Stimulated activated CD4-positive, alpha-beta T cell treated with anti-CD3 and anti-CD28 coated beads, Interleukin-12 subunit alpha, Interleukin-12 subunit beta, amount 100 ng/mL, for 4 hours (primary cell): Measurements from ENCODE around the gene MAP1B.

Source experiments
- DNase-seq: peaks from one replicate; pipeline ENCODE4 v3.0.0-alpha.2; 2020

The MAP1B gene

GRCh38 chr5:72231991-72232703, 124.9 kb downstream of the MAP1B start:
- DNase-seq, result no peak

DNA sequence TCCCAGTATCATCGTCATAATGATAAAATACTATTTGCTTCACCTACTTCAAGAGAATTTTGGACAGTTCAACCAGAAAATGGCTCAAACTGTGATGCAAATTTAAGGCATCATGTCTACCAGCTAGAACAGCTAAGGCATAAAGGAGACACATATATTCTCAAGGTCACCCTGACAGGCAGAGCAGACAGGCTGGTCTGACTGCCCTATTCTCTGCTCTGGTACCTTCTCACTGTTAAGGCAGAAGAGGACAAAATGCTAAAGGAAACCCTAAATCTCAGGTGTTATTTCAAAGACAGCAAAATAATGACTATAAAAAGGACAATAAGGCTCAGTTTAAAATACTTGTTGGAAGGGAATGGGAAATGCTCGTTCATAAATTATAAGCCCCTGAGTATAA, 125.6 kb downstream of the MAP1B start:
- no peak for DNase-seq

DNA sequence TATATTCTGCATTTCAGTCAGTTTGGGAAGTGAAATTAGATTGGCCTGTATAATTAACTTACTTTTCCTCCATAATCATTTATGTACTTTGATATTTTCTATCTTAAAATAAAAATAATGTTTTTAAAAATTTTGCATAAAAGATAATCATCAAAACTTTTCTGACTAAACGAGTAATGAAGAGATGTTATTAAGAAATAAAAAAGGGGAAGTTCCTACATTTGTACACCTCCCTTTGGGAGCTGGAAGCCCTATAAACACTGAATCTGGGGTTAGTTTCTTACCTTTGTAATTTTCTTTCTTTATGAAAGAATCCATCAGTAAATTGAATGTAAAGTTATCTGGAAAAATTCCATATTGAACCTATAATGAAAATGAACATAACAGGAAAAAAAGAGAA, 126.6 kb downstream of the MAP1B start:
- DNase-seq, result no peak

- DNase-seq, result no peak
These were observed 127.0 kb downstream of the MAP1B start for GRCh38 chr5:72234265-72234700.

GRCh38 chr5:72234868-72235267, 127.6 kb downstream of the MAP1B start:
- DNase-seq, result no peak

DNA sequence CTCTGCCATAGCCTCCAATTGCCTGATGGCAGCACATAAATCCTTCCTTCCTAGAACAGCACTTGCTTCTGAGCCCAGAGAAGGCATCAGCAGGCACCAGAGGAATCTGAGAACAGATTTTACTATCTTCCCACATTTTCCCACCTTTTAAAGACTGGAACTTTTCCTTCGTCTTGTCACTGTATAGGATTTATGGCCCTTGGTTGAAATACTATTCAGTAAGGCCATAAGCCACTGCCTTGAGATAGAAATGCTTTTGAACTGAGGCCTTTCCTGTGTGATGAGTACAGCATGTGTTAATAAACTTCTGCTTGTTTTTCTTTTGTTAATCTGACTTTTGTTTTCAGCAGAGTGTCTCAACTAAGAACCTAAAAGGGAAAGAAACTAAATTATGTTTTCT, 128.4 kb downstream of the MAP1B start:
- no peak for DNase-seq

GRCh38 chr5:72237415-72237814, 130.1 kb downstream of the MAP1B start:
- no peak for DNase-seq

- no peak for DNase-seq
These were observed 130.6 kb downstream of the MAP1B start for GRCh38 chr5:72237879-72238278.

DNA sequence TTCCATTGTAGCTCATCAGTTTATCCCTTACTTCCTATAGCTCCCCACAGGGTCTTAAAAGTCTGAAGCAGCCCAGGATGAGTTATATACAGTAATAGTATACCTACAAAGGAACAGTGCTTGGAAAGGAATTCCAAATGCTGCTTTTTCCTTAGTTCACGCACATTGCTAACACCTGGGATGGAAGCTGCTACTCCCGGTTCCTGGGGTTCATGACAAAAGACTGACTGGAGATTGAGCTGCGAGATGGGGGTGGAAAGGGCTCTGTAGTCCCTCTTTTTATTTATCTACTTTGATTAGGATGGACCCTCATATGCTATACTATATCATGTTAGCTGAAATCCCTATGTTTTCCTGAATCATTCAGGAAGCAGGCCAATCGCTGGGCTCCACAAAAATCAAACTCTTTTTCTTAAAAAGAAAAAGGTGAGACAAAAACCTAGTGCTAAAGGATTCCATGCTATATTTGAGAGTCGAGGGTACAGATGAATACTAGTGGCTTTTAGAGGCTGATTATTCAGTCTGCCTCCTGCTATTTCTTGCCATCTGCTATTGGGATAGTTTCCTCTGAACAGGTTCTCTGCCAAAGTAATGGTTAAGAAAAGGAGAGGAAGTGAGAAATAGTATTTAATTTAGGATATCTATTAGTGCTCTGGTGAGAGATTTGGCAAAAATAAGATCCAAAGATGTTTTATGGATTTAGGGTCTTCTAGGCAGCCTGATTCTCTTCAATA, 131.6 kb downstream of the MAP1B start:
- DNase-seq, result no peak

GRCh38 chr5:72241346-72242003, 134.2 kb downstream of the MAP1B start:
- DNase-seq, result no peak

- no peak for DNase-seq
These were observed 135.7 kb downstream of the MAP1B start for GRCh38 chr5:72242796-72243475.

DNA sequence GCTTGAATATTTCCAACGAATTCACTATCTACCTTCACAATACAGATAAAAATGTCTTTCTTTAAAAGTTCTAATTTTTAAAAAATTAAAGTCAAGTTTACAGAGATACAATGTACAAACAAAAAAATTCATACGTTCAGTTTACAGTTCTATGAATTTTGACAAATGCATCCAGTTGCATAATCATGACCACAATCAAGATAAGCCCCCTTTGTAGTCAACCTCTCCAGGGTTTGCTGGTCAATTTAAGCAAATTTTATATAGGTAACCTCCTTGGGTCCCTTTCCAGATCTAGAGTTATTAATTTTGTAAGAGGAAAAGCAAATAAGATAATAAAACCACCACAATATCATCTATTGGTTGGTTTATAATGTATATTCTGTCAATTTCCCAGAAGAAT, 136.4 kb downstream of the MAP1B start:
- no peak for DNase-seq

DNA sequence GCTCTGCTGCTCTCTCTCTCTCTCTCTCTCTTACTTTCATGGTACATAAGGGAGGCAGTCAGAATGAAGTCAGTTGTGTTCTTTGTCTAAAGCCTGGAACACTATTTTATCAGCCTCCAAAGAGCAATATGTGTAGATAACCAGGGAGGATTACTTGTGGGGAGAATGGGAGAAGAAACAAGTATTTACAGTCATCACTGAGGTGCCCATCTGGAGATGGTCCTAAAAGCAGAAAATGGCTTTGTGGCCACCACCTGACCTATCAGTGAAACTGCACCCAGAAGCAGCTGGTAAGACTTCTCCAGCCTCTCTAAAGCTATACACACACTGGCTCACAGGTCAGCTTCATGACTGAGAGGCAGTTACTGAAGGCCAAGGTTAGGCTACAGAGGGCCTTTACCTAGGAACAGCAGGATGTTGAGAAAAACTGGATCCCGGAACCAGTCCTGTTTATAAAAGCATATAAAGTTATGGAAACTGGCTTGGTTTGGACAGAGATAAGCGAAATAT, 137.6 kb downstream of the MAP1B start:
- no peak for DNase-seq

GRCh38 chr5:72245546-72245945, 138.3 kb downstream of the MAP1B start:
- no peak for DNase-seq

GRCh38 chr5:72245951-72246532, 138.8 kb downstream of the MAP1B start:
- DNase-seq, result no peak

- no peak for DNase-seq
These were observed 139.7 kb downstream of the MAP1B start for GRCh38 chr5:72246954-72247442.

DNA sequence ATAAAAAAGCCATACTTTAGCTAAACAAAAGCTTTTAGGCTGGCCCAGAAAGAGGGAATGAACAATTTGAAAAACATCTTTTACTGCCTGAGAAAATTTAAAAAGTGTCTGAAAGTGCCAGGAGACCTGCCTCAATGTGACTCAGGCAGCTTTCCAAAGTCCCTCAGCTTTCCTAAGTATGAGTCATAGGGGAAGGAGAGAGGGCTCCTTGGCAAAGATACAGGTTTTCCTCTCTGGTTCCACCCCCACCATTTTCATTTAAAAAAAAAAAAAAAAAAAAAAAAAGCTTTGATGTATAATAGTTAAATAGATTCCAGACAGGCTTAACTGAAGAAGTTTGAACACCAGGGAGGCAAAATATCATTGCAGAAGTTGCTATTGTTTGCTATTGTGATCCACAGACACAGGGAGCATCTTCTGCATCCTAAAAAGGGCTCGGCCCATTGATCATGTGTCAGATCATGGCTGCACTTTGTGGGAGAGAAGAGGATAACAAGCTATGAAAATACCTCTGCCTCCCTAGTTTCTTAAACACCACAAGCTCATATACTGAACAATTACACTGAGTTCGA, 141.2 kb downstream of the MAP1B start:
- no peak for DNase-seq

GRCh38 chr5:72251386-72251785, 144.1 kb downstream of the MAP1B start:
- no peak for DNase-seq

GRCh38 chr5:72252008-72252407, 144.7 kb downstream of the MAP1B start:
- DNase-seq, result no peak

GRCh38 chr5:72252574-72253155, 145.4 kb downstream of the MAP1B start:
- no peak for DNase-seq

DNA sequence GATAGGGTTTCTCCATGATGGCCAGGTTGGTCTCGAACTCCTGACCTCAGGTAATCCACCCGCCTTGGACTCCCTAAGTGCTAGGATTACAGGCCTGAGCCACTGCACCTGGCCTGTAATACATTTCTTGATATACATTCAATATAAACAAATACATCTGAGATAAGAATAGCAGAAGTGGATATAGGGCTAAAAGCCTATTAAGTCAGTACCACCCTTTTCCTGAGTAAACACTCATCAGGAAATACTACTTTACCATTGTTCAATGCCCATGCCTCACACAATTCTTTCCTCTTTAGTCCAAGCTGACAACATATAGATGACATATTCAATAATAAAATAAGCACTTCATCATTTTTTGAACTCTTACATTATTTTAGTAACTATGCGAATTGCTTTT, 148.0 kb downstream of the MAP1B start:
- DNase-seq, result no peak

GRCh38 chr5:72255670-72256069, 148.4 kb downstream of the MAP1B start:
- no peak for DNase-seq
